Effector CD4-positive, alpha-beta T cell (primary cell): Measurements from ENCODE around the gene ZGPAT.

Experiments
- DNase-seq: peaks from one replicate; pipeline ENCODE4 v3.0.0-alpha.2; 2020

The ZGPAT gene

GRCh38 chr20:63693733-63694583 is 13.9 kb upstream of the ZGPAT start:
- DNase-seq, result no peak

GRCh38 chr20:63694584-63695423 is 13.0 kb upstream of the ZGPAT start:
- DNase-seq, result no peak

GRCh38 chr20:63695424-63696305 is 12.2 kb upstream of the ZGPAT start:
- DNase-seq, result no peak

- no peak for DNase-seq
These were observed 11.6 kb upstream of the ZGPAT start for GRCh38 chr20:63696306-63696627.

DNA sequence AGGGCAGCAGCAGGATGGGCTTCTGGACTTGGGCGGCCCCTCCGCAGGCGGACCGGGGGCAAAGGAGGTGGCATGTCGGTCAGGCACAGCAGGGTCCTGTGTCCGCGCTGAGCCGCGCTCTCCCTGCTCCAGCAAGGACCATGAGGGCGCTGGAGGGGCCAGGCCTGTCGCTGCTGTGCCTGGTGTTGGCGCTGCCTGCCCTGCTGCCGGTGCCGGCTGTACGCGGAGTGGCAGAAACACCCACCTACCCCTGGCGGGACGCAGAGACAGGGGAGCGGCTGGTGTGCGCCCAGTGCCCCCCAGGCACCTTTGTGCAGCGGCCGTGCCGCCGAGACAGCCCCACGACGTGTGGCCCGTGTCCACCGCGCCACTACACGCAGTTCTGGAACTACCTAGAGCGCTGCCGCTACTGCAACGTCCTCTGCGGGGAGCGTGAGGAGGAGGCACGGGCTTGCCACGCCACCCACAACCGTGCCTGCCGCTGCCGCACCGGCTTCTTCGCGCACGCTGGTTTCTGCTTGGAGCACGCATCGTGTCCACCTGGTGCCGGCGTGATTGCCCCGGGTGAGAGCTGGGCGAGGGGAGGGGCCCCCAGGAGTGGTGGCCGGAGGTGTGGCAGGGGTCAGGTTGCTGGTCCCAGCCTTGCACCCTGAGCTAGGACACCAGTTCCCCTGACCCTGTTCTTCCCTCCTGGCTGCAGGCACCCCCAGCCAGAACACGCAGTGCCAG is 11.0 kb upstream of the ZGPAT start, which contains the start of gene TNFRSF6B:
Gene TNFRSF6B (plus strand): TSS at position 25 of the 729 bp plus-strand sequence. CDS start 116 bp downstream, at position 141.
- no peak for DNase-seq

DNA sequence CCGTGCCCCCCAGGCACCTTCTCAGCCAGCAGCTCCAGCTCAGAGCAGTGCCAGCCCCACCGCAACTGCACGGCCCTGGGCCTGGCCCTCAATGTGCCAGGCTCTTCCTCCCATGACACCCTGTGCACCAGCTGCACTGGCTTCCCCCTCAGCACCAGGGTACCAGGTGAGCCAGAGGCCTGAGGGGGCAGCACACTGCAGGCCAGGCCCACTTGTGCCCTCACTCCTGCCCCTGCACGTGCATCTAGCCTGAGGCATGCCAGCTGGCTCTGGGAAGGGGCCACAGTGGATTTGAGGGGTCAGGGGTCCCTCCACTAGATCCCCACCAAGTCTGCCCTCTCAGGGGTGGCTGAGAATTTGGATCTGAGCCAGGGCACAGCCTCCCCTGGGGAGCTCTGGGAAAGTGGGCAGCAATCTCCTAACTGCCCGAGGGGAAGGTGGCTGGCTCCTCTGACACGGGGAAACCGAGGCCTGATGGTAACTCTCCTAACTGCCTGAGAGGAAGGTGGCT is 10.4 kb upstream of the ZGPAT start:
- DNase-seq, result no peak

DNA sequence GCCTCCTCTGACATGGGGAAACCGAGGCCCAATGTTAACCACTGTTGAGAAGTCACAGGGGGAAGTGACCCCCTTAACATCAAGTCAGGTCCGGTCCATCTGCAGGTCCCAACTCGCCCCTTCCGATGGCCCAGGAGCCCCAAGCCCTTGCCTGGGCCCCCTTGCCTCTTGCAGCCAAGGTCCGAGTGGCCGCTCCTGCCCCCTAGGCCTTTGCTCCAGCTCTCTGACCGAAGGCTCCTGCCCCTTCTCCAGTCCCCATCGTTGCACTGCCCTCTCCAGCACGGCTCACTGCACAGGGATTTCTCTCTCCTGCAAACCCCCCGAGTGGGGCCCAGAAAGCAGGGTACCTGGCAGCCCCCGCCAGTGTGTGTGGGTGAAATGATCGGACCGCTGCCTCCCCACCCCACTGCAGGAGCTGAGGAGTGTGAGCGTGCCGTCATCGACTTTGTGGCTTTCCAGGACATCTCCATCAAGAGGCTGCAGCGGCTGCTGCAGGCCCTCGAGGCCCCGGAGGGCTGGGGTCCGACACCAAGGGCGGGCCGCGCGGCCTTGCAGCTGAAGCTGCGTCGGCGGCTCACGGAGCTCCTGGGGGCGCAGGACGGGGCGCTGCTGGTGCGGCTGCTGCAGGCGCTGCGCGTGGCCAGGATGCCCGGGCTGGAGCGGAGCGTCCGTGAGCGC is 9.8 kb upstream of the ZGPAT start:
- DNase-seq, result no peak

- no peak for DNase-seq
These were observed 8.9 kb upstream of the ZGPAT start for GRCh38 chr20:63698739-63699465.

DNA sequence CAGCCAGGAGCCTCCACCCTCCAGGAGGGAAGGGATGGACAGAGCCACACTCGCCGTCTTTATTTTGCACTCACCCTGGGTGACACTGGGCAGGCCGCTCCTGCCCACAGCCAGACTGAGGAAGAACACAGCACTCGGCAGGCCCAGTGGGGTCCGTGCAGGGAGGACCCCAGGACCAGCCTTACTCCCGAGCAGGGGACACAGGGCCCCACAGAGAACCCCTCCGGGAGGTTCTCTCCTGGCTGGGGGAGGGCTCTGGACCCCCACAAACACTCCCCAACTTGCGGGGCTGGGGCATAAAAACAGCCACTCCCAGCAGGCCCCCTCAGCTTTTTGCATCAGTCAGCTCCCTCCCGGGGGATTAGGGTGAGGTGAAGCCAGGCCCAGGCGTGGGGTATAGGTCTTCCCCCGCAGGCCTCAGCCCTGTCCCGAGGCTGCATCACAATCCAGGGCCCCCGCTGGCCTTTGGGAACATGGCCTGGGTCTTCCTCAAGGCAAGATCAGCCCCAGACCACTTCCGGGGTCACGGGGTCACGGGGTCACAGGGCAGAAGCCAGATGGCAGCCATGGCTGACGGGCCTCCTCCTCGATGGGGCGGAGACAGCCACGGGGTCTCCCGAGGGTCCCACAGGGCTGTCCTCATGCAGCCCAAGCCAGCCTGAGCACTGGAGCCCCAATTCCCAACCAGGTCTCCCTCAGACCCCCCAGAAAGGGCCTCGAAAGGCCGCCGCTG is 8.2 kb upstream of the ZGPAT start:
- DNase-seq, result no peak

- no peak for DNase-seq
These were observed 7.4 kb upstream of the ZGPAT start for GRCh38 chr20:63700199-63701050.

GRCh38 chr20:63701051-63701328 is 6.8 kb upstream of the ZGPAT start:
- DNase-seq, result no peak

GRCh38 chr20:63701329-63702035 is 6.4 kb upstream of the ZGPAT start:
- no peak for DNase-seq

DNA sequence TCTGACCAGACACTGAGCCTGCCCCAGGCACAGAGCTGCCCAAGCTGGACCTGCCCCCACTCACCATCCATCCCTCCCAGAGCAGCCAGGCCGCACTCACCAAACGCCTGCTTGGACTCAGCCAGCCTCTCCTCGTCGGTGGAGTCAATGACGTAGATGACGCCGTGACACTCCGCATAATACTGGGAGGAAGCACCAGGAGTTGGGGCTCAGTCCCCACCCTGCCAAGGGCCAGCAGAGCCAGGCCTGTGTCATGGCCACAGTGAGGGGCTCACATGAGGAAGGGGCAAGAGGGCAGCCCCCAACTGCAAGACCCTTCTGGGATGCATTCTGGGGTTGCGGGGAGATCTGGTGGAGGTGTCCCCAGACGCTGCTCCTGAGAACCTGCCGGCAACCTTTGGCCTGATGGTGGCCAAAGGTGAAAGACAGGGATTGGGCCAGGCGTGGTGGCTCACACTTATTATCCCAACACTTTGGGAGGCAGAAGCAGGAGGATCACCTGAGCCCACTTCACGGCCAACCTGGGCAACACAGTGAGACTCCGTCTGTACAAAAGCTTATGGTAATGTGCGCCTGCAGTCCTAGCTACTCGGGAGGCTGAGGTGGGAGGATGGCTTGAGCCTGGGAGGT is 5.7 kb upstream of the ZGPAT start:
- no peak for DNase-seq

GRCh38 chr20:63702751-63703470 is 4.9 kb upstream of the ZGPAT start:
- DNase-seq, result no peak

GRCh38 chr20:63703471-63703975 is 4.3 kb upstream of the ZGPAT start:
- no peak for DNase-seq

DNA sequence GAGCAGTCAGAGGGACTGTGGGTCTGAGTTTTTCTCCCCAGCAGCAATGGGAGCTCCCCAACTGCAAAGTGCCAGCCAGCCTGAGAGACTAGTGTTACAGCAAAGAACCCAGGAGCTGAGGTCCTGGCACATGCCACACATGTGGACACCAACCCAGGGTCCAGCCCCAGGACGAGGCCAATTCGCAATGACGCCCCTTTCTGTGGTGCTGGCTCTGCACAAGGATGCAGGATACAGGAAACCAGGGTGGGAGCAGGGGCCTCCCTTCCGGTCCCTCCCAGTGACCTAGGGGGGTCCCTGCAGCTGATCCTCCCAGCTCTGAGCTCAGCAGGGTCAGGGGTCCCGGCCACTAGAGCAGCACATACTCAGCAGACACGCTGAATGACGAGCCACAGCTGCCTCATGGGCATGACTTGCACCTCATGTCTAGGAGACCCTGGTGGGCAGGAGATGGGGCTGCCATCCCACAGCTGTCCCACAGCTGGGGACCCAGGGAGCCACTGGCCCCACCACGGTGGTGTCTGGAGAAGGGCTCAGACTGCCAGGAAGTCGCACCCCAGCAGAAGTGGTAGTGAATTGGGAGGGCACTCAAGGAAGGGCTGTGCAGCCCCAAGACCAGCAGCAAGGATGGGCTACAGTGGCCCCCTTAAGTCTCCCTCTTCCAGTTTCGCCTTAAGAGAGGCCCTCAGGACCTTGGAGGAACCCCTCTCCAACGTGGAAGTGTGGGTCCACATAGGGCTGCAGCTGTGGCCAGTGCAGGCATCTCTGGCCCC is 3.7 kb upstream of the ZGPAT start:
- DNase-seq, result no peak
